HG02852 (cell line): Measurements from ENCODE around the gene INO80E.
"Not testable (repeated sequence)": the region's sequence is repeated elsewhere in the genome, so short reads cannot be mapped to it uniquely, and the experiment has no call there.

Experiments
- ATAC-seq: cut with Tn5 transposase; IDR thresholded peaks from one replicate; pipeline ENCODE4 v1.9.1; 2021; ENCODE audit warnings: mild to moderate bottlenecking, moderate library complexity; ENCODE audit not compliant: unreplicated experiment

The INO80E gene

GRCh38 chr16:30030011-30030685 lies 34.1 kb downstream of the INO80E start:
- no peak for ATAC-seq

GRCh38 chr16:30030841-30031413 lies 34.9 kb downstream of the INO80E start, which contains the start of gene TLCD3B:
TSS of gene TLCD3B (minus strand) at chr16:30031271. CDS start at chr16:30030527, 744 bp downstream.
- no peak for ATAC-seq

GRCh38 chr16:30031477-30031918 lies 35.5 kb downstream of the INO80E start:
- no peak for ATAC-seq

GRCh38 chr16:30032083-30032819 lies 36.2 kb downstream of the INO80E start:
- ATAC-seq, result no peak

GRCh38 chr16:30033270-30033669 lies 37.2 kb downstream of the INO80E start:
- ATAC-seq, result no peak

- no peak for ATAC-seq
Observed at GRCh38 chr16:30040221-30040620, 44.2 kb downstream of the INO80E start.

GRCh38 chr16:30040690-30041089 lies 44.6 kb downstream of the INO80E start:
- not testable (repeated sequence) for ATAC-seq

- no peak for ATAC-seq
Observed at GRCh38 chr16:30041841-30042240, 45.8 kb downstream of the INO80E start.

GRCh38 chr16:30046178-30046577 lies 50.1 kb downstream of the INO80E start:
- ATAC-seq, result no peak

GRCh38 chr16:30046588-30046987 lies 50.5 kb downstream of the INO80E start:
- no peak for ATAC-seq

- no peak for ATAC-seq
Observed at GRCh38 chr16:30049871-30050270, 53.8 kb downstream of the INO80E start.

- ATAC-seq, result no peak
Observed at GRCh38 chr16:30051518-30051917, 55.5 kb downstream of the INO80E start.

GRCh38 chr16:30052671-30053372 lies 56.8 kb downstream of the INO80E start:
- ATAC-seq, result peak; percentile 64

GRCh38 chr16:30053376-30054015 lies 57.5 kb downstream of the INO80E start:
- ATAC-seq, result peak; percentile 10

GRCh38 chr16:30054451-30054850 lies 58.4 kb downstream of the INO80E start:
- ATAC-seq, result no peak

GRCh38 chr16:30054959-30055553 lies 59.0 kb downstream of the INO80E start:
- ATAC-seq, result no peak
